Neural crest cell (in vitro differentiated cells): ENCODE measurements around the gene SDK1. TPM values are rescaled to one million over a fixed set of nuclear protein-coding genes. Genes with fewer than 3 reads are reported as not detected.

Source experiments
- DNase-seq: peaks from one replicate; pipeline ENCODE4 v3.0.0; 2021; ENCODE audit warnings: low read depth, mixed read lengths, low spot score
- H3K27ac Mint-ChIP-seq: one replicate; pipeline ENCODE4 v1.8.0; 2021; ENCODE audit warnings: mild to moderate bottlenecking, mixed read lengths; ENCODE audit not compliant: unreplicated experiment
- H3K27me3 Mint-ChIP-seq: 2 replicates; pipeline ENCODE4 v1.8.0; 2021; ENCODE audit warnings: low read depth, mild to moderate bottlenecking, mixed read lengths
- H3K36me3 Mint-ChIP-seq: 2 replicates; pipeline ENCODE4 v1.8.0; 2021; ENCODE audit warnings: low read depth, mild to moderate bottlenecking, mixed read lengths
- H3K4me1 Mint-ChIP-seq: 2 replicates; pipeline ENCODE4 v1.8.0; 2021; ENCODE audit warnings: mixed read lengths
- H3K4me3 Mint-ChIP-seq: one replicate; pipeline ENCODE4 v1.8.0; 2021; ENCODE audit warnings: mild to moderate bottlenecking, mixed read lengths
- H3K9me3 Mint-ChIP-seq: 2 replicates; pipeline ENCODE4 v1.8.0; 2021; ENCODE audit warnings: mixed read lengths
- total RNA-seq: library from RNA; stranded (reverse); gene quantifications from 2 replicates; pipeline ENCODE4 v1.2.1, GENCODE V29; 2021
- TF ChIP-seq, protein P1 (sequence below): fragments of 200-600 bp; sonication (generic); conservative IDR thresholded peaks from 2 replicates; pipeline ENCODE4 v1.5.0; 2021; ENCODE audit warnings: antibody characterized with exemption, mild to moderate bottlenecking

Gene SDK1
- total RNA-seq, 1 donor from 2014 or later: 11.6 TPM

DNA sequence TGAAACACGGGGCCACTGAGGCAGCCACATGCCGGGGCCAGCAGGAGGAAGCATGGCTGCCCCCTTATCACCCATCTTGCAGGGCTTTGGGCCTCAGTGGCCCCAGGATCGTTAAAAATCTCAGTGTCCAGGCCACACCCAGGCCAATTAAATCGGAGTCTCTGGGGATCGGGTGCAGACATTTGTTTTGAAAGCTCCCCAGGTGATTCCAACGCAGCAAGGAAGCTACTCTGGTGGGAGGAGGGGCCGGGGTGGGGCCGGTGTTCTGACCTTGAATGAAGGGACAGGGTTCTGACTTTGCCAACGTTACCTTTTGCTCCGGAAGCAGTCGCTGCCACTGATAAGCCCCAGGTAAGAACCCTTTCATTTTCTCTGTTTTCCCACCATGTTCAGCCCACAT lies 968.7 kb downstream of the SDK1 start:
- H3K4me3 Mint-ChIP-seq: no peak overlapping the region
- no peaks in the 10 kb centered on the region for H3K36me3 Mint-ChIP-seq
- H3K27ac Mint-ChIP-seq: no peak overlapping the region
- H3K27me3 Mint-ChIP-seq: no peaks in the 10 kb centered on the region
- no peaks in the 10 kb centered on the region for H3K4me1 Mint-ChIP-seq
- peaks cover 3% of the 10 kb centered on the region for H3K9me3 Mint-ChIP-seq
- DNase-seq: no peak
- TF ChIP-seq, protein P1, sequence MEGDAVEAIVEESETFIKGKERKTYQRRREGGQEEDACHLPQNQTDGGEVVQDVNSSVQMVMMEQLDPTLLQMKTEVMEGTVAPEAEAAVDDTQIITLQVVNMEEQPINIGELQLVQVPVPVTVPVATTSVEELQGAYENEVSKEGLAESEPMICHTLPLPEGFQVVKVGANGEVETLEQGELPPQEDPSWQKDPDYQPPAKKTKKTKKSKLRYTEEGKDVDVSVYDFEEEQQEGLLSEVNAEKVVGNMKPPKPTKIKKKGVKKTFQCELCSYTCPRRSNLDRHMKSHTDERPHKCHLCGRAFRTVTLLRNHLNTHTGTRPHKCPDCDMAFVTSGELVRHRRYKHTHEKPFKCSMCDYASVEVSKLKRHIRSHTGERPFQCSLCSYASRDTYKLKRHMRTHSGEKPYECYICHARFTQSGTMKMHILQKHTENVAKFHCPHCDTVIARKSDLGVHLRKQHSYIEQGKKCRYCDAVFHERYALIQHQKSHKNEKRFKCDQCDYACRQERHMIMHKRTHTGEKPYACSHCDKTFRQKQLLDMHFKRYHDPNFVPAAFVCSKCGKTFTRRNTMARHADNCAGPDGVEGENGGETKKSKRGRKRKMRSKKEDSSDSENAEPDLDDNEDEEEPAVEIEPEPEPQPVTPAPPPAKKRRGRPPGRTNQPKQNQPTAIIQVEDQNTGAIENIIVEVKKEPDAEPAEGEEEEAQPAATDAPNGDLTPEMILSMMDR: no peak

DNA sequence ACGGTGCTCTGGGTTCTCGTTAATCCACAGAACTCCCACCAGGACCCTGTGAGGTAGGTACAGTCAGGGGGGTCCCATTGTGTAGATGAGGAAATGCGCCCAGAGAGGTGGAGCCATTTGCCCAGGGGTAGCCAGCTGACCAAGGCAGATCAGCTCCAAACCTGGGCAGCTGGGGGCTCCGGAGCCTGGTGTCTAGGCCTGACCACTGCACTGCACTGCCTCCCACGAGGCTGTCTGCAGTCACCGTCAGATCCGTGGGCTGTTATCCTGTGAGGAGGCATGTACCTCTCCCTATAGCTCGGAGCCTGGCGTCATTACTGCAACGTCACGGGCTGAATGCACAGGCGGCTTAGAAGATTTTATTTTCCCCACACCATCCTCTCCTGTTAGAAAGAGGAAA lies 969.2 kb downstream of the SDK1 start:
- no peak overlapping the region for H3K27ac Mint-ChIP-seq
- peaks cover 3% of the 10 kb centered on the region for H3K9me3 Mint-ChIP-seq
- TF ChIP-seq, protein P1: no peak
- H3K4me1 Mint-ChIP-seq: no peaks in the 10 kb centered on the region
- no peaks in the 10 kb centered on the region for H3K36me3 Mint-ChIP-seq
- H3K27me3 Mint-ChIP-seq: no peaks in the 10 kb centered on the region
- DNase-seq: no peak
- H3K4me3 Mint-ChIP-seq: no peak overlapping the region

DNA sequence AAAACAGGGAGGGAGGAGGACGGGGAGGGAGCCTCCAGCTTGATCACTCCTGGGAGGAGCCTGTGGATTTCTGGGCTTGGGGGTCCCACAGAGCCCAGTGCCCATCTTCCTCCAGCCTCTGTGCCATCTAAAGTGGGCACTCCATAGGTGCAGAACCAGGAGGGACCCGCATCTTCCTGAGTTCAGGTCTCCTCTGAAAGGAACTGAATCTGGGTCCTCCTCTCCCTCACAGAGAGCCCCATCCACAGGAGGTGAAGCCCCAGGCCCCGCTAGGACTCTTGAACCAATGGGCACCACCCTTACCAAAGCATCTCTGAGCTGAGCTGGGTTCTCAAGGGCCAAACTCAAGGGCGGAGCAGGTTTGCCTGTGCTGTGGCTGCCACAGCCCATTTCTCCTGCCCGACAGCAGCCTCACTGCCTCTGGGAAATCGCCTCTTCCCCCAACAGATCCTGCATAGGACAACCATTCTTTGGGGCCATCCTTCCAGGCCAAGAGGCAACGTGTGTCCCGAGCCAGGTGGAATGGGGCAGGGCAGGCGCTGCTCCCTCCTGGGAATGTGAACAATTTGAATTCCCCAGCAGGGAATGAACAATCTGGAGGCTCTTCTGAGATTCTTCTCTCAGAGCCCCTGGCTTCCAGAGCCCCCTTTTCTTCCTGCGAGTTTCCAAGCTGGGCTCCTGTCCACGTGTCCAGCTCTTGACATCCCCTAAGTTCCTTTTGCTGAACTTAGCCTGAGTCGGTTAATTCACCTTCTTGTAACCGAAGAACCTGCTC lies 970.1 kb downstream of the SDK1 start:
- DNase-seq: no peak
- no peaks in the 10 kb centered on the region for H3K36me3 Mint-ChIP-seq
- H3K27me3 Mint-ChIP-seq: no peaks in the 10 kb centered on the region
- H3K4me1 Mint-ChIP-seq: no peaks in the 10 kb centered on the region
- peaks cover 3% of the 10 kb centered on the region for H3K9me3 Mint-ChIP-seq
- no peak overlapping the region for H3K4me3 Mint-ChIP-seq
- no peak overlapping the region for H3K27ac Mint-ChIP-seq
- TF ChIP-seq, protein P1: no peak

DNA sequence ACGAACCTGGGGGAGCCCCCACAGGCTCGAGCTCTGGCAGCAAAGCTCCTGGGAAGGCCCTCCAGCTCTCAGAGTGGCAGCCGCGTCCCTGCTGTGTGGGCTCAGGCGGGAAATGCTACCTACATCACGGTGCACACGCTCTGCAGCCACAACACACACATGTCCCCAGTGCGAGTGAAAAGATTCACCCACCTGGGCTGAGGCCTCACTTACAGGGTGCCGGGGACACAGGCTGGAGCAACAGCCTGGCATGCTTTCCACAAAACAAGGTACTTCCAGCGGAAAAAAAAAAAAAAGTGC lies 970.6 kb downstream of the SDK1 start:
- DNase-seq: no peak
- Mint-ChIP-seq H3K4me3 (no peak overlapping the region), H3K27me3 (no peaks in the 10 kb centered on the region), H3K4me1 (no peaks in the 10 kb centered on the region), H3K36me3 (no peaks in the 10 kb centered on the region), H3K27ac (no peak overlapping the region), H3K9me3 (peaks cover 3% of the 10 kb centered on the region)
- TF ChIP-seq, protein P1: no peak

DNA sequence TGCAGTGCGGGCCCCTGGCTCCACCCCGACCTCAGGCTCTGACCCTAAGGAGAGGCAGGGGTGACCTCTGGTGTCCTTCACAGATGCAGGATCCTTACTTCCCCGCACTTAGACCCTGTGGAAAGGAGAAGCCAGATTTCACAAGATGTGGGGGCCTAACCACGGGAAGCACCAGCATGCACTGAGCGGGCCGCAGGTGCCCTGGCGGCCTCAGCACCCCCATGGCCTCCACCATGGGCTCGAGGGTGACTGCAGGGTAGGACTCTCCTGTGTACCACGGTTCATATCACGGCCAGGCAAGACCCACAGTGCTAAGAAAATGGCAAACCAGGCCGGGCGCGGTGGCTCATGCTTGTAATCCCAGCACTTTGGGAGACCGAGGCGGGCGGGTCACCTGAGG lies 971.1 kb downstream of the SDK1 start:
- Mint-ChIP-seq H3K27me3 (no peaks in the 10 kb centered on the region), H3K27ac (no peak overlapping the region), H3K4me3 (no peak overlapping the region), H3K9me3 (peaks cover 3% of the 10 kb centered on the region), H3K36me3 (no peaks in the 10 kb centered on the region), H3K4me1 (no peaks in the 10 kb centered on the region)
- TF ChIP-seq, protein P1: no peak
- no peak for DNase-seq
